Tibial nerve (tissue), 4 donors: ENCODE results near the gene SNX20. TPM values are rescaled to one million over a fixed set of nuclear protein-coding genes. Genes with fewer than 3 reads are reported as not detected.

Experiments
- DNase-seq, 2 donors: peaks; one replicate each; pipeline ENCODE4 v3.0.0-alpha.2; 2019; ENCODE audit warnings: low spot score in 2 of 2
- H3K27ac ChIP-seq, 4 donors: fragments of 200-600 bp; sonication (generic) in 3 of 4; one replicate each; pipeline ENCODE4 v1.5.1; 2017 to 2019; ENCODE audit warnings: mild to moderate bottlenecking in 1 of 4
- H3K27me3 ChIP-seq, 2 donors: fragments of 200-600 bp; sonication (generic) in 1 of 2; one replicate each; pipeline versions ENCODE4 v1.5.1 to v1.6.0; 2017 to 2019
- H3K36me3 ChIP-seq, 3 donors: fragments of 200-600 bp; sonication (generic); one replicate each; pipeline ENCODE4 v1.5.1; 2018 to 2019
- H3K4me1 ChIP-seq, 4 donors: fragments of 200-600 bp; sonication (generic) in 3 of 4; one replicate each; pipeline ENCODE4 v1.5.1; 2017 to 2019
- H3K4me3 ChIP-seq, 4 donors: fragments of 200-600 bp; sonication (generic) in 3 of 4; one replicate each; pipeline ENCODE4 v1.5.1; 2017 to 2019; ENCODE audit warnings: mild to moderate bottlenecking in 1 of 4, moderate library complexity in 1 of 4
- H3K9me3 ChIP-seq, 4 donors: fragments of 200-600 bp; sonication (generic) in 3 of 4; one replicate each; pipeline ENCODE4 v1.5.1; 2017 to 2019
- CTCF ChIP-seq, 5 experiments: fragments of 200-600 bp in 3 of 5; fragments of 450-650 bp in 2 of 5; sonication (generic) in 3 of 5; IDR thresholded peaks; one replicate each; pipeline ENCODE4 v1.5.1; 2016 to 2019; ENCODE audit warnings: antibody characterized with exemption in 5 of 5, mild to moderate bottlenecking in 3 of 5, moderate library complexity in 2 of 5
- EP300 ChIP-seq, 2 donors: sonication (generic); formaldehyde crosslinking; IDR thresholded peaks; one replicate each; pipeline ENCODE4 v1.6.1; 2017; ENCODE audit warnings: antibody characterized with exemption in 2 of 2, mild to moderate bottlenecking in 1 of 2
- POLR2A ChIP-seq, 2 donors: fragments of 450-650 bp; IDR thresholded peaks; one replicate each; pipeline ENCODE4 v1.6.1; 2017; ENCODE audit warnings: antibody characterized with exemption in 2 of 2, mild to moderate bottlenecking in 2 of 2, moderate library complexity in 2 of 2
- WGBS, 2 donors: methylation state at CpG; one replicate each; pipeline ENCODE4 v1.1.5; 2018; 5-methylcytosine and 5-hydroxymethylcytosine counted together
- total RNA-seq, 4 donors: library from RNA; depleted of rRNA; stranded (reverse); fragments of >200 nt; gene quantifications; one replicate each; pipeline ENCODE4 v1.1.0, GENCODE V29; 2016

The SNX20 gene
- total RNA-seq, 4 donors from 2014 or later = 1.7 to 5.1 (median 2.3) TPM

- peaks cover 0 to 2% (median 0%) of the 10 kb centered on the region in 4 donors for H3K4me1 ChIP-seq
- no peak for DNase-seq
- H3K9me3 ChIP-seq = peaks cover 0 to 28% (median 4%) of the 10 kb centered on the region in 4 donors
- 89 to 94% methylated on average over 6 of the region's 6 CpGs for WGBS, 2 donors
- peaks cover 0 to 25% (median 0%) of the 10 kb centered on the region in 3 donors for H3K36me3 ChIP-seq
- no peaks in the 10 kb centered on the region for H3K27me3 ChIP-seq
- no peak overlapping the region for H3K27ac ChIP-seq
- TF ChIP-seq EP300 (IDR thresholded peaks at IDR 0.05) (no peak), CTCF (IDR thresholded peaks at IDR 0.05) (no peak), POLR2A (IDR thresholded peaks at IDR 0.05) (no peak)
- no peak overlapping the region for H3K4me3 ChIP-seq
Measured at GRCh38 chr16:50670476-50670875, 10.6 kb downstream of the SNX20 start.

- peaks cover 0 to 28% (median 4%) of the 10 kb centered on the region in 4 donors for H3K9me3 ChIP-seq
- TF ChIP-seq EP300 (IDR thresholded peaks at IDR 0.05) = no peak
- TF ChIP-seq POLR2A (IDR thresholded peaks at IDR 0.05) = no peak
- TF ChIP-seq CTCF (IDR thresholded peaks at IDR 0.05) = no peak
- peaks cover 0 to 8% (median 0%) of the 10 kb centered on the region in 4 donors for H3K4me1 ChIP-seq
- peaks cover 0 to 25% (median 0%) of the 10 kb centered on the region in 3 donors for H3K36me3 ChIP-seq
- H3K27me3 ChIP-seq = no peaks in the 10 kb centered on the region
- H3K4me3 ChIP-seq = no peak overlapping the region
- no peak for DNase-seq
- WGBS, 2 donors = 93 to 97% methylated on average over 4 of the region's 4 CpGs
- H3K27ac ChIP-seq = no peak overlapping the region
Measured at GRCh38 chr16:50669741-50670140, 11.4 kb downstream of the SNX20 start.

- H3K4me1 ChIP-seq = peaks cover 0 to 9% (median 0%) of the 10 kb centered on the region in 4 donors
- 49 to 64% methylated on average over 4 to 5 of the region's 5 CpGs for WGBS, 2 donors
- TF ChIP-seq POLR2A (IDR thresholded peaks at IDR 0.05) = no peak
- no peak for TF ChIP-seq CTCF (IDR thresholded peaks at IDR 0.05)
- TF ChIP-seq EP300 (IDR thresholded peaks at IDR 0.05) = no peak
- H3K27me3 ChIP-seq = no peaks in the 10 kb centered on the region
- no peak overlapping the region for H3K27ac ChIP-seq
- H3K9me3 ChIP-seq = peaks cover 0 to 23% (median 4%) of the 10 kb centered on the region in 4 donors
- DNase-seq = no peak
- H3K4me3 ChIP-seq = no peak overlapping the region
- H3K36me3 ChIP-seq = peaks cover 0 to 20% (median 0%) of the 10 kb centered on the region in 3 donors
Measured at GRCh38 chr16:50668368-50669008, 12.6 kb downstream of the SNX20 start.

GRCh38 chr16:50667497-50668367, 13.4 kb downstream of the SNX20 start:
- Histone ChIP-seq H3K27ac (no peak overlapping the region), H3K4me3 (no peak overlapping the region), H3K4me1 (peaks cover 0 to 9% (median 0%) of the 10 kb centered on the region in 4 donors), H3K36me3 (peaks cover 0 to 12% (median 0%) of the 10 kb centered on the region in 3 donors), H3K9me3 (peaks cover 0 to 15% (median 4%) of the 10 kb centered on the region in 4 donors), H3K27me3 (no peaks in the 10 kb centered on the region)
- 88 to 90% methylated on average over 18 to 21 of the region's 21 CpGs for WGBS, 2 donors
- no peak for DNase-seq
- TF ChIP-seq POLR2A (IDR thresholded peaks at IDR 0.05) = no peak
- no peak for TF ChIP-seq EP300 (IDR thresholded peaks at IDR 0.05)
- TF ChIP-seq CTCF (IDR thresholded peaks at IDR 0.05) = no peak
